Fibroblast of the conjunctiva (primary cell): Measurements from ENCODE around the gene TMEM144.
A peak's percentile ranks its signal among the peaks of the same experiment; 100 is the strongest.

Experiments
- DNase-seq: peaks from one replicate; pipeline ENCODE4 v3.0.0-alpha.2; 2010; ENCODE audit warnings: low read depth

Gene TMEM144

DNA sequence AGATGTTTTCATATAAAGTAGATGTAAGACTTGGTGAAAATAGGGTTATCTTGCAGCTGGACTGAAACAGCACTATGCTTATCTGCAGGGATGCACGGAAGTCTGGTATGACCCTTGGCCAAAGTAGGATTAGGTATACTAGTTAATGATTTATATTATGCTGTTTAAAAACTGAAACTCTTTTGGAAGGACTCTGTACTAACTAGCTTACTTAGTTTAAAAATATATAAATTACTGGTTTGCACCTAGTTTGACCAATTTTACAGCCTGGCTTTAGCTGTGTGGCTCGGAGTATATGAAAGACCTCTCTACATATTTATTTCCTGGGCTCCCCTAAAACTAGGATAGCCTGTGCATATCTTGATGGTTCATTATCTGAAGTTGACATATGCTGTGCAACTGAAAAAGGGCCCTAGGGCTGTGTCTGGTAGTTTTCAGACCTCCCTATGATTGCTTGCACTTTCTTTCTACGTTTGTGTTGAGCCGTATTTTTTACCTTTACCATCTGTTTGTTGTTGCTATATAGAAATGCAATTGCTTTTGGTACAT lies 89.2 kb downstream of the TMEM144 start:
- no peak for DNase-seq

DNA sequence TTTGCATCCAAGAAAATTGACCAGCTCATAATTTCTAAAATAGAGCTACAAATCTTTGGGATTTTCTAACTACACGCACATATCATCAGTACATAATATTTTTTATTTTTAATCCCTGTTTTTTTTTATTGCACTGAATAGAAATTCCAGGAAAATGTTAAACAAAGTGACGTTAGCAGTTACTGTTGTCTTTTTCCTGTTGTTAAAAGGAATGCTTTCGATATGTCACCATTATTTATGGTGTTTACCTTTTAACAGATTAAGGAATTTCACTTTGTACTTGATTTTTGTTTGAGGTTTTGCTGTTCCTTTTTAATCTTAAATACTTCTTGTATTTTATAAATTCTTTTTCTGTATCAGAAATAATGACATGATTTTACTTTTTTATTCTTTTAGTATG lies 89.7 kb downstream of the TMEM144 start:
- DNase-seq = no peak

DNA sequence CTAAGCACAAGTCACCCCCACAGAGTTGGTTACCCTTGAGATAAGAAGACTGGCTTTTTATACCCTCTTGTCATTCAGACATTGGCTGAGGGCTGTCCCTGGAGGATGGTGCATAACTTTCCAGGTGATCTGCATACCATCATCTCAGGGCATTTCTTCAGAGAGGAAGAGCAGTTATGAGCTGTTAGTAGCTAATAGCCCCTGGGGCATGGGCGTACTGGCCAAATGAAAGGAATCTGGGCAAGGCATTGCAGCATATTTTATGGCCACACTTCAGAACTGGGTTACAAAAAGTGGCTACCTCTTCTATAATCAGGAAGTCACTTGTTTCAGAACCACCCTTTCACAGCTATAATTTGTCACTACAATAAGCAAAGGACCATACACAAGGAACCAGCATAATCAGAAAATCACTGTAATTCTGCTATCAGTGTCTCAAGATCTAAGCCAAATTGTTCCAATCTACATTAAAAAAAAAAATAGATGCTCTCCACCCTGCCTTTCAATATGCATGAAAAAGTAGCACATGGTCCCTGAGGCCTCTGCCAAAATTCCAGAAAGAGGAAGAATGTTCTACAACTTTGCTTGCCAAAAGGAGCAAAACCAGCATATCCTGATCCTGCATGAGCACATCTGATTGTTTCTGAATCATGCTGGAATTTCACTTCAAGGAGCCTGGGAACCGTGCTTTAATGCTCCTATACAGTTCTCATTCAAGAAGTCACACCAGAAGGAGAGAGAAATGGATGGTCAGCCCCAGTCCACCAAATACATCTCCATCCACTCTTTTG lies 92.0 kb downstream of the TMEM144 start:
- peak; percentile 38 for DNase-seq

DNA sequence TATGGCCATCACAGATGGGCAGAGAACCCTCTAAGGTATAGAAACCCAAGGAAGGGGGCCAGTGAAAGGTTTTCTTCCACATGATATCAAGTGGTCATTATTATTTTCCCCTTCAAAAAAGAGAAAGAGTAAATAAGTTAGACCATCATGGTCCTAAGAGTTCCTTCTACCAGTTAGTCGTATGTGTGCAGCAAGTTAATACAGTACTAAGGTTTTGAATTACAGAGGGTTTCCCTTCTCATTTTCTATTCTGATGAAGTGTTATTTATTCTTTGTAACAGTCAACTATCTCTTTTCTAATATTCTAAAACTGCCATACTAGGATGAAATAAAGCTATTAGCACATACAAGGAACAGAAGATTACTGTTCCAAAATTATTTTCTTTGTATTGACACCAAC lies 94.4 kb downstream of the TMEM144 start:
- no peak for DNase-seq
